Tibial artery (tissue), 4 donors: ENCODE measurements around the gene EML6.
A peak's percentile ranks its signal among the peaks of the same experiment; 100 is the strongest.

ENCODE experiments used
- DNase-seq, 2 donors: peaks; one replicate each; pipeline ENCODE4 v3.0.0-alpha.2; 2019
- H3K27ac ChIP-seq, 2 donors: fragments of 200-600 bp; sonication (generic) in 1 of 2; 1 replicate in 1 of 2; 2 replicates in 1 of 2; pipeline ENCODE4 v1.5.1; 2018 to 2019; ENCODE audit warnings: mild to moderate bottlenecking in 1 of 2
- H3K27me3 ChIP-seq, 2 donors: fragments of 200-600 bp; sonication (generic) in 1 of 2; one replicate each; pipeline versions ENCODE4 v1.5.1 to v1.6.0; 2016 to 2019
- H3K36me3 ChIP-seq, 3 donors: fragments of 200-600 bp; sonication (generic) in 2 of 3; one replicate each; pipeline ENCODE4 v1.5.1; 2016 to 2019; ENCODE audit warnings: mild to moderate bottlenecking in 2 of 3
- H3K4me1 ChIP-seq, 4 donors: fragments of 200-600 bp; sonication (generic) in 2 of 4; 1 replicate in 3 of 4; 2 replicates in 1 of 4; pipeline ENCODE4 v1.5.1; 2016 to 2019
- H3K4me3 ChIP-seq, 2 donors: fragments of 200-600 bp; sonication (generic) in 1 of 2; 1 replicate in 1 of 2; 2 replicates in 1 of 2; pipeline ENCODE4 v1.5.1; 2018 to 2019; ENCODE audit warnings: mild to moderate bottlenecking in 2 of 2
- H3K9me3 ChIP-seq, 3 donors: fragments of 200-600 bp; sonication (generic) in 1 of 3; one replicate each; pipeline ENCODE4 v1.5.1; 2016 to 2019
- intact Hi-C: fragments of 100-400 bp; cut with DNase I; formaldehyde crosslinking; loops from one replicate; pipeline ENCODE4 v1.15.0; 2023; ENCODE audit warnings: low total_unique reads
- TF ChIP-seq, protein P1 (sequence below), 2 experiments: fragments of 200-600 bp in 1 of 2; fragments of 450-650 bp in 1 of 2; IDR thresholded peaks; one replicate each; pipeline ENCODE4 v1.5.1; 2017 to 2019; ENCODE audit warnings: antibody characterized with exemption in 2 of 2, mild to moderate bottlenecking in 1 of 2, moderate library complexity in 1 of 2

Gene EML6

DNA sequence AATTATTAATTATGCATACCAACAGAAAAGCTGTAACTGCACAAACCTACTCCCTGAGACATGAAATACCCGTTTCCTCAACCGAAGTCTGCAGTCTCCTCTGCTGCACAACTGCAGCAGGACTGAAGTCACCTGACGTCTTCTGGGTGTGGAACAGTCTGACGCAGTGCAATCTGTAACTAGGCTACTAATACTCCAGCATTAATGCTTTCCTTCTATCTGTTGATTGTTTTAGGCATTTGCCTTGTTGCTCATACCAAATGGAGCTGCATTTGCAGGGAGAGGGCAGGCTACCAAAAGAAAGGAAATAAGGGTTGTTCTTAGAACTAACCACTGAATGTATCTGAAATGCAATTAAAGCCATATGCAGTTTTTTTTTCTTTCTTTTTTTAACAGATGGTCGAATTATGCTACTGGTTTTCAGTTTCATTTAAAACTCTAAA lies 286.7 kb downstream of the EML6 start:
- H3K36me3 ChIP-seq: no peaks in the 10 kb centered on the region
- H3K4me1 ChIP-seq: peaks cover 0 to 99% (median 56%) of the 10 kb centered on the region in 4 donors
- peak overlapping the region; percentile 23 to 27 for H3K4me3 ChIP-seq
- DNase-seq: peak; percentile 61 to 72
- no peaks in the 10 kb centered on the region for H3K9me3 ChIP-seq
- TF ChIP-seq, protein P1, sequence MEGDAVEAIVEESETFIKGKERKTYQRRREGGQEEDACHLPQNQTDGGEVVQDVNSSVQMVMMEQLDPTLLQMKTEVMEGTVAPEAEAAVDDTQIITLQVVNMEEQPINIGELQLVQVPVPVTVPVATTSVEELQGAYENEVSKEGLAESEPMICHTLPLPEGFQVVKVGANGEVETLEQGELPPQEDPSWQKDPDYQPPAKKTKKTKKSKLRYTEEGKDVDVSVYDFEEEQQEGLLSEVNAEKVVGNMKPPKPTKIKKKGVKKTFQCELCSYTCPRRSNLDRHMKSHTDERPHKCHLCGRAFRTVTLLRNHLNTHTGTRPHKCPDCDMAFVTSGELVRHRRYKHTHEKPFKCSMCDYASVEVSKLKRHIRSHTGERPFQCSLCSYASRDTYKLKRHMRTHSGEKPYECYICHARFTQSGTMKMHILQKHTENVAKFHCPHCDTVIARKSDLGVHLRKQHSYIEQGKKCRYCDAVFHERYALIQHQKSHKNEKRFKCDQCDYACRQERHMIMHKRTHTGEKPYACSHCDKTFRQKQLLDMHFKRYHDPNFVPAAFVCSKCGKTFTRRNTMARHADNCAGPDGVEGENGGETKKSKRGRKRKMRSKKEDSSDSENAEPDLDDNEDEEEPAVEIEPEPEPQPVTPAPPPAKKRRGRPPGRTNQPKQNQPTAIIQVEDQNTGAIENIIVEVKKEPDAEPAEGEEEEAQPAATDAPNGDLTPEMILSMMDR (IDR thresholded peaks at IDR 0.05): no peak
- peak overlapping the region in 1 of 2 donors; percentile 38 for H3K27ac ChIP-seq
- intact Hi-C loops: no loop called here
- H3K27me3 ChIP-seq: no peaks in the 10 kb centered on the region

DNA sequence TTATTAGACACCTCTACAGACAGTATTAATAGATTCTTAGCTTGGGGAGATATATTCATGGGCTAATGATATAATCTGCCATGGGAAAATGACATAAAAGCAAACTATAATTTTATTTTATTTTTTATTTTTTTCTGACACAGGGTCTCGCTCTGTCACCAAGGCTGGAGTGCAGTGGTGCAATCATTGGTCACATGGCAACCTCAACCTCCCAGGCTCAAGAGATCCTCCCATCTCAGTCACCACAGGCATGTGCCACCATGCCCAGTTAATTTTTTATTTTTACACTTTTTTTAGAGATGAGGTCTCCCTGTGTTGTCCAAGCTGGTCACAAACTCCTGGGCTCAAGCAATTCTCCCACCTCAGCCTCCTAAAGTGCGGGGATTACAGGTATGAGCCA lies 287.5 kb downstream of the EML6 start:
- intact Hi-C loops: no loop called here
- H3K4me3 ChIP-seq: no peak overlapping the region
- H3K36me3 ChIP-seq: no peaks in the 10 kb centered on the region
- peaks cover 0 to 100% (median 56%) of the 10 kb centered on the region in 4 donors for H3K4me1 ChIP-seq
- no peaks in the 10 kb centered on the region for H3K27me3 ChIP-seq
- H3K27ac ChIP-seq: peak overlapping the region in 1 of 2 donors; percentile 51
- TF ChIP-seq, protein P1 (IDR thresholded peaks at IDR 0.05): no peak
- no peaks in the 10 kb centered on the region for H3K9me3 ChIP-seq
- peak; percentile 58 to 69 for DNase-seq

DNA sequence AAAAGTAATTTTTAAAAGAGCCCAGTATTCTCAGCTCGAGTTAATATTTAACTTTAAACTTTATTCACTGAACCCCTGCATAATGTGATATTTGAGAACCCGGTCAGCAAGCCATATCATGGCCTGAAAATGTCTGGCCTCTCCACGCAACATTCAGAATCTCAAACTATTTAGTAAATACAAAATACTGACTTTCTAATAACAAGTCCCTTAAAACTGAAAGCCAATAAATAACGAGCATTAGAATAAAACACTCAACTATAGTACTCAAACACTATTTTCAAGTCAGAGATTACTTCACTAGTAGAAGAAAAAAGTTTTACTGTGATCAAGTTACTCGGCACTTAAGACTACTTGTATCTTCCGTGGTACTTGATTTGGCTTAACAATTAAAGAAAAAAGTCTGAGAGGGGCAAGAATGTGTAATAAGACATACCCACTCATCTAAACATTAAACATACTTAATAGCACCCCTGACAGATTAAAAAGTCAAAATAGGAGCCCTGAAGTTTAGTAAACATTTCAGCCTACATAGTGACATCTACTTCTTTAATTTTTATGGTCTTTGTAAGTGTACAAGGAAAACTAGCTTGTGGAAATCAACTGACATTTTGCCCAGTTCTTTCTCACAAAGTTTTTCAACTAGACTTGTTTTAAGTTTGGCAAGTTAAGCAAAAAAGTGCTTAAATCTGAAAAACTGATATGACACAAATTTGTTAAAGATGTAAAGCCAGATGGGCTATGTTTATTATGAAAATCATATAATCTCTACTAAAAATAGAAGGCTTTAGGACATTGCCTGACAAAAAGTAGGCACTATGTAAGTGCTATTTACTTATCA lies 288.6 kb downstream of the EML6 start:
- TF ChIP-seq, protein P1 (IDR thresholded peaks at IDR 0.05): no peak
- DNase-seq: no peak
- peaks cover 0 to 94% (median 47%) of the 10 kb centered on the region in 4 donors for H3K4me1 ChIP-seq
- no peaks in the 10 kb centered on the region for H3K9me3 ChIP-seq
- H3K27me3 ChIP-seq: no peaks in the 10 kb centered on the region
- intact Hi-C loops: loop anchor here (2.0 kb wide), 1 partner anchor 39 kb away; the partner anchor contains the start of gene RTN4
- no peaks in the 10 kb centered on the region for H3K36me3 ChIP-seq
- H3K4me3 ChIP-seq: no peak overlapping the region
- peak overlapping the region; percentile 51 to 55 for H3K27ac ChIP-seq

DNA sequence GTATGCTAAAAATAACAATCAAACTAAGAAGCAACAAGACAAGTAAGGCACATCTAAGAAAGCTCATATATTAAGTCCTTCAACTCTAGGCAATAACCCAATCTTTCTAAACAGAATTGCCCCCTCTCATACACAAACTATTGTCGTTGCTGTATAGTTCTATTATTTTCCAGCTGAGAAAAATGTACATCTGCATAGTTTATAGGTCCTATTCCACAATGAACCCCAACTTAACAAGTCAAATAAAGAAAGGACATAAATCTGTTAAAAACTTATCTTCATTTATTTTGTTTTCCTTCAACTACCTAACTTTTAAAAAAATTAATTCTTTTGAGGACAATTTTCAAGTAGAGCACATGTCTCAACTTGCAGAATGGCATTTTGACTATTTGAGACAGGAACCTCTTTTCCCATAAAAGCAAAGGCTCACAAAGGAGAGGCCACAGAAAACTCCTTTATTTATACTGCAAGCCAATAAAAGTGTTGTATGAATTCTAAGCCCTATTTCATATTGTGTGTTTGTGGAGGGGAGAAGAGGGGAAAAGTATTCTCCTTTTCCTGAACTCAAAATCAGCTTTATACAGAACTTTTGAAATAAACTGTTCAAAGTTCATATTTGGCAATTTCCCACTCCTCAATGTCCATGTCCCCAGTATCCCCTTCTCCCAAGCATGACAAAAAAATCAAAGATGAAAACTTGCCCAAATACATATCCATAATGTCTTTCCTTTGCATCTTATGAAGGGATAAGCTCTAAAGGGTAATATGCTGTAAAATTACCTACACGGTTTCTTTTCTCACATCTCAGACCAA lies 289.4 kb downstream of the EML6 start:
- DNase-seq: no peak
- Histone ChIP-seq H3K4me1 (peaks cover 0 to 91% (median 40%) of the 10 kb centered on the region in 4 donors), H3K27me3 (no peaks in the 10 kb centered on the region), H3K9me3 (no peaks in the 10 kb centered on the region), H3K4me3 (no peak overlapping the region), H3K27ac (peak overlapping the region; percentile 51 to 55), H3K36me3 (no peaks in the 10 kb centered on the region)
- TF ChIP-seq, protein P1 (IDR thresholded peaks at IDR 0.05): no peak
- intact Hi-C loops: loop anchor here (2.0 kb wide), 1 partner anchor 38 kb away; the partner anchor contains the start of gene RTN4

DNA sequence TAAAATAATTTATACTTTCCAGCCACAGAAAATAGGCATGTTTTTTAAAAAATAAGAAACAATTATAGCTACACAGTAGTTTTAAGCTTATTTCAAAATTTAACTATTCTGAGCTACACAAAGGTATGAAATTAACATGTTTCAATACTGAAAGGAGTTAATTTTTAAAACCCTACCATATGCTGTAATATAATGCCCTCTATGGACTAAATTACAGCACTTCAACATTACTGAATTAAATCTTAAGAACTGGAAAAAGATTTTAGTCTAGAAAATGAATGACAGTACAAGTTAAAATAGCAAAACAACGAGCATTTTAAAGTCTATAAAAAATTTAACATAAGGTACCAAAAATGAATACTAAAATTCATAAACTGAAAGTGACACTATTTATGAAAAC lies 290.5 kb downstream of the EML6 start:
- Histone ChIP-seq H3K9me3 (no peaks in the 10 kb centered on the region), H3K27ac (no peak overlapping the region), H3K27me3 (no peaks in the 10 kb centered on the region), H3K4me3 (no peak overlapping the region), H3K36me3 (no peaks in the 10 kb centered on the region), H3K4me1 (peaks cover 0 to 87% (median 33%) of the 10 kb centered on the region in 4 donors)
- TF ChIP-seq, protein P1 (IDR thresholded peaks at IDR 0.05): no peak
- no peak for DNase-seq
- intact Hi-C loops: loop anchor here (2.0 kb wide), 1 partner anchor 37 kb away; the partner anchor contains the start of gene RTN4
